GM19468 (cell line): Measurements from ENCODE around the gene AK5.

ENCODE experiments used
- ATAC-seq: cut with Tn5 transposase; IDR thresholded peaks from one replicate; pipeline ENCODE4 v1.9.1; 2021; ENCODE audit warnings: mild to moderate bottlenecking, moderate library complexity, moderate number of reproducible peaks; ENCODE audit not compliant: unreplicated experiment; ENCODE audit errors: extremely low read depth

AK5 gene

DNA sequence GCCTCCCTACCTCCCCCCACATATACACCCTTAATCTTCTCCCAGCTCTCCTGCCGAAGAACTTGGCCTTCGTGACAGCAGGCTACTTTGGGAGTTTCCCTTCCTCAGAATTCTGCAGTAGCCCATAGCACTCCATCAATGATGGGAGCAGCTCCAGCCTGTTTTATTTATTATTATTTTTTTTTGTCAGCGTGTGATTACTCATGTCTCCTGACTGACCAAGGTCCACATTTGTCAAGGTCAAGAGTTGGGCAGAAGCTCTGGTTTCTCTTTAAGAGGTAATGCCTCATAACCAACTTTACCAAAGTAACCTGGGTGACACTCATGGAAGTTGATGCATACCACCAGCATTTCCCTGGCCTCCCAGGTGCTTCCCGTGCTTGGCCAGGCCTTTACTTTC lies 275.2 kb downstream of the AK5 start:
- ATAC-seq = no peak

DNA sequence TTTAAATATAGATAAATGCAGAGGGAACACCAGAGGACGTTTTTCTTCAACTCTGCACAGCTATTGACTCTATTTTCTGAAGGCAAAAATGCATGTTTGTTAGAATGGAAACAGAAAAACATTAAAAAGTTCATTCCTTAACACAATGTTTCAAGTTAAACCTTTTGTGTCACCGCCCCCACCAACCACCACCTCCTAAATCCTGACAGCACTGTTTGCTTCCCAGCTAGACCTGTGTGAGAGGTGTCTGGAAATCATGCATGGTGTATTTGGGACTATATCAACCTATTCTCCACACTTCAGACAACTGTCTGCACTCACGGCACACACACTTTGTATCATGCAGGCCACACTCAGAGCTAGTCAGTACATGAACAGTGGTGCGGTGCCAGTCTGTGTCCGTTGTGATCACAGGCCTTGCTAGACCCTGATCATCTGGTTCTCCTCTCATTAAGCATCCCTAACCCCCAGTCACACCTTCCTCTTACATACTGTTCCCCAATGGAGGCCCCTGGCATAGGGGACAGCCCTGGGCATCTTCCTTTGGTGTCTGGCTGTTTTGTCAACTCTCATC lies 276.9 kb downstream of the AK5 start:
- no peak for ATAC-seq

DNA sequence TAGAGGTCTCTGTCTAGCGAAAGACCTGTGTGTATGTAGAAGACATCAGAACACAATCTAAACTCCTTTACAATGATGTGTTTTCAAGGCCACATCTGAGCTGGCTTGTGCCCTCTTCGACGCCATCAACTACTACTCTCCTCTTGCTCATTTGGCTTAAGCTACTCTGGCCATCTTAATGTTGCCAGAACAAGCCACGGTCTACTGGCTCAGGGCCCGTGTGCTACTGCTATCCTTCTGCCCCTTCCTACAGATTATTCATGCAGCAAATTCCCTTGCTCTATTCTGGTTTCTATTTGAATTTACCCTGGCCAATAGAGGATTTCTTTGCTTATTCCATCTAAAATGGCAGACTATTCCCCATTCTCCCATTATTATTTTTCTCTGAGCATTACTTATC lies 278.9 kb downstream of the AK5 start:
- ATAC-seq = no peak

DNA sequence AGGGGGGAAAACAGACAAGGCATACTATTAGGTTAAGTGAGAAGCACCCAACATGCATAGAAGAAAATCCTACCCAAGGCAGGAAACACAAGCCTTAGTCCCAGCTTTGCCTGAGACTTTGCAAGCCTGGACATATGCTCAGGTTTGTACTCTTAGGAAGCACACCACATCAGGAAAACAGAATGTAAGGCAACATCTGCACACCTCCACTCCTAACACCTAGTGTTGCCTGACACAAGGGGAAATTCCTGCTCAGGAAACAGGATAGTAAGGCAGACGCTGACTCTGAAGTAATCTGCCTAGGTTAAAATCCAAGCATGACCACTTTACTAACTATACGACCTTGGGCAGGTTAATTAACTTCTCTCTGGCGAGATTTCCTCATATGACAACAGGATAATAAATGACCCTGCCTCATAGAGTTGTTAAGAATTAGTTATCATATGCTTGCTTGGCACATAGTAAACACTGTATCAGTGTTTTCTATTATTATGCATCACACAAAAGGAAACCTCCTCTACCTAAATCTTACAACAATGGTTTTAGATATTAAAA lies 280.9 kb downstream of the AK5 start:
- no peak for ATAC-seq

DNA sequence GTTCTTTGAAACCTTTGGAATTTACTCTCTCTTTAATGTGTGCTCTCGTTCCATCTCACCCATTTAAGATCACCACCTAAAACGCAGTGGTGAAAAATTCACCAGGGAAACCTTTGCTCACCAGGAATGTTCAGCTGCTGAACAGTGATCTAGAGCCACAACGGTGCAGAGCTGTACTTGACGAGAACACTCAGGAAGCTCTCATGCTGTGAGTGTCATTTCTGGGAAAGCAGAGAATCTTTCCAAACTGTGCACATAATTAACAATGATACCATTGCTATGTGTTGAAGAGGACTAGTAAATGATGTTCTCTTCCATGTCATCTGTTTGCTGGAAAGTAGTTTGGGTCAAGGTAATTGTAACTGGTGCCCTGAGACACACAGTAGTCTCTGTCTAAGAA lies 283.5 kb downstream of the AK5 start:
- ATAC-seq = no peak

DNA sequence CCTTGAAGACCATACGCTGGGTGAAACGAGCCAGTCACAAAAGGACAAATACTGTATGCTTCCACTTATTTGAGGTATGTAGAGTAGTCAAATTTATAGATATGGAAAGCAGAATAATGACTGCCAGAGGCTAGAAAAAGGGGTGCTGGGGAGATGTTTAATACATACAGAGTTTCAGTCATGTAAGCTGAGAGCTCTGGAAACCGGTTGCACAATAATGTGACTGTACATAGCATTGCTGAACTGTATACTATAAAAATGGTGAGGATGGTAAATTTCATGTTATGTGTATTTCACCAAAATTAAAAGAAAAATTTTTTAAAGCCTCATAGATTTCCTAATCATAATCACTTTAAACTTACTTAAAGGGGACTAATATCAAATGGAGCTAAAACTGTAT lies 289.8 kb downstream of the AK5 start:
- ATAC-seq = no peak

DNA sequence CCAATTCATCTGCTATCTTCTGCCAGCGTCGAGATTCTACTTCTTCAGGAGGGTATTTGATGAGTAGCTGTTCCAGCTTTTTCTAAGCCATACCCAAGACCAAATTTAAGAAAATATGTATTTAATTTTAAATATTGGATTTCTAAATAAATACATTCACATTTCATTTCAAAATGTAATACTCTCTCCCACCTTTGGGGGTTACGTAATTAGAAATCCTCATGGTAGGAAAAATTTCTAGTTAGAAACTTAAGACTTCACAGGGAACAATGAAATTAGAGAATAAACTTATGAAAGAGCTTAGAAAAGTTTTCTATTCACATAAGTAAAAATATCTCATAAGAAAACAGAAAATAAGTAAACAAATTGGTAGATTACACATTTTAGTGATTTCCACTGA lies 297.7 kb downstream of the AK5 start:
- no peak for ATAC-seq

DNA sequence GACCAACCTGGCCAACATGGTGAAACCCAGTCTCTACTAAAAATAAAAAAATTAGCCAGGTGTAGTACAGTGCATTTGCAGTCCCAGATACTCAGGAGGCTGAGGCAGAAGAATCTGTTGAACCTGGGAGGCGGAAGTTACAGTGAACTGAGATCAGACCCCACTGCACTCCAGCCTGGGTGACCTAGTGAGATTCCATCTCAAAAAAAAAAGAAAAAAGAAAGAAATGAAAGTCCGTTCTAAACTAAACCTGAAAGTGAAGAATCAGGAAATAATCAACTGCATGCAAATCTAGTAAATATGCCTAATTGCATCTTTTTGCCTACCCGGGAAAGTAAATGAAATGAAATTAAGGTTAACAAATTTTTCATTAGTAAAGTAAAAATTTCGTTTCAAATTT lies 301.1 kb downstream of the AK5 start:
- ATAC-seq = no peak

DNA sequence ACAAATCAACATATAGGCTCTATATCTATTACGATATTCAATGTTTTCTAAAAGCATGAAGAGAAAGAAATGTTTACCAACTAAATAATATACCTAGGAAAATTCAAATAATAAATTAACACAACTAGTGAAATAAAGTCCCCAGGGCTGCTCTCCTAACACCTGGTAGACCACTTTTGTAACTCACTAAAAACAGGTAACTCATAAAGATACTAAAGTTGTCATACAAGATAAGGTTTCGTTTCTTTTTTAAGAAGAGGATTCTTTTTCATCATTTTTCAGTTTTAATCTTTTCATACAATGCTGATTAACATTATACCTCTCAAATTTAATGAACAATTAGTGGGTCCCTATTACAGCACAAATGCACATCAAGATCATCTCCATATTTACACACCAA lies 301.7 kb downstream of the AK5 start:
- ATAC-seq = no peak

DNA sequence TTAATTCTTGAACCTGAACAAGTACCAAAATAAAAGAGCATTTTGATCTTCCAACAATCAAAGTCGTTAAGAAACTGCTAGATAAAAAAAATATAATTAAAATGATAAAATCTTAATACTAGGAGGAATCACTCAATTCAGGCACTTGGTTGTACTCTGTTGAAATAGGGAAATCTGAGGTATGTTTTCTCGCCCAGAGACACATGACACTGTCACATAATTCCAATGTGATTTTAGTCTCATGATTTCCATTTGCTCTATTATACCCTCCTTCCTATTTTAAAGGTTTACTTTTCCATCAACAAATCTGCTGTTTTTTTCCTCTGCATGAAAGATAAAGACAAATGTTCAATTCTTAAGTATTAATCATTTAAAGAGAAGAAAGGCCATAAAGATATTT lies 303.1 kb downstream of the AK5 start:
- no peak for ATAC-seq

DNA sequence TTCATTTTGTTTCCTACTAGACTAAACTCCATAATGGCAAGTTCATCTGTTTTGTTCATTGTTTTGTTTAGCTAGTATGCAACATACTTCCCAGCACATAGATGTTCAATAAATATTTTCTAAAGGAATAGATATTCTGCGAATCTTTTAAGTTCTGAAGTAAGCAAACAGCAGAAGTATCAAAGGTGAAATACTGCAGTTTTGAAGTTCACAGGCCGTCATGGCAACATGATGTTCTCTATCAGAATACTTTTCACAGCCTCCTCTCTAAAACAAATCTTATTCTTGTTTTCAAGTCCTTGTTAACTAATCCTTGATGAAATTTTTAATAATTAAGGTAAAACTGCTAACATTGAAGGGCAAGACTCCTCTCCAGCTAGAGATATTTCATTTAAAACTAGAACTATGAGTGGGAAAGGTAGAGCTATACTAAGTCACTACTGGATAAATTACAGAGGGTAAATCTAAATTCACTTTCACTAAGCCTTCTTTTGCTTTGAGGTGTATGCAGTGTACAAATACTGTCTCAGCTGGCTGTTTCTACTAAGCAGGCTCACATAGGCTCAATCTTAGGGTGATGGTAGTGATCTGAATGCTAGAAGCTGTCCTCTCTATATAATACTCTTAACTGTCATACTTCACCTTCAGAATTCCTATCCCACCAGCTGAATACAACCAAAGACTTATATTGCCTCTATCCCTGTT lies 303.9 kb downstream of the AK5 start:
- ATAC-seq = no peak

DNA sequence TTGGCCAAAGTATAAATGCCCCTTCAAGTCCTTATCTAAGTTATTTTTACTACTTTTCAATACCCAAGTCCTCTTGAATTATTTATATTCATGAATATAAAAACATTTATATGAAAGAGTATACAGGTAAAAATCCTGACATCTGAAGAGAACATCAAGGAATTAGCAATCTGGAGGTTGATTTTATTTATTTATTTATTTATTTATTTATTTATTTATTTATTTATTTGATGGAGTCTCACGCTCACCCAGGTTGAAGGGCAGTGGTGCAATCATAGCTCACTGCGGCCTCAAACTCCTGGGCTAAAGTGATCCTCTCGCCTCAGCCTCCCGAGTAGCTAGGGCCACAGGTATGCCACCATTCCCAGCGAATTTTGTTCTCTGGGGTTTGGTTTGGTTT lies 307.4 kb downstream of the AK5 start:
- ATAC-seq = no peak

DNA sequence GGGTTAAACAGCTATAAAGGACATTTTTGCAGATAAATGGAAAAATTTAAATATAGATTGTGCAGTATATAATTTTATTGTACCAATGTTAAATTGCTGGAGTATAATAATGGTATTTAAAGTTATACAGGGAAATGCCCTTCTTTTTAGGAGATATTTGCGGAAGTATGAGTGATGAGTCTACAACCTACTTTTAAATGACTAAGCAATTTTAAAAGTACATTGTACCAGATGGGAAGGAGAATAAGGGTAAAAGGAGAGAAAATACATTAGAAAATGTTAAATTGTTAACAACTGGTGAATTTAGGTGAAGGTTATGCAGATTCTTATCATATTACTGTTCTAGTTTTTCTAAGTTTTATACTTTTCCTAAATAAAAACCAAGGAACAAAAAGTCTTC lies 308.8 kb downstream of the AK5 start:
- ATAC-seq = no peak

DNA sequence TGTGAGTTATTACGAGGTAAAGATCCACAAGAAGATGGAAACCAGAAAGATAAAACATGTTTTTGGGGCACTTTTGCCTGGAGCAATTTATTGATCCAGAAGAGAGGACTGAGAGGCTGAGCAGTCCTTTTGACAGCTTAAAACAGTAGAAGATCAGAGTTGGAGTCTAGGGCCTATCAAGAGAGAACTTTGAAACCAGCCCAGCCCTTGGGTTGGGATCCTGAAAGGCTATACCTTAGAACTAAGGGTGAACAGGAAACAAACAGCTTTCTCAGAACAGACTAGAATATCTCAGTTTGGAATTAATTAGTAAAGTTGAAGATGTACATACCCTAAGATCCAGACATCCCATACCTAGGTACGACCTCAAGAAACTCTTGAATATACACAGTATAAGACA lies 311.1 kb downstream of the AK5 start:
- ATAC-seq = no peak

DNA sequence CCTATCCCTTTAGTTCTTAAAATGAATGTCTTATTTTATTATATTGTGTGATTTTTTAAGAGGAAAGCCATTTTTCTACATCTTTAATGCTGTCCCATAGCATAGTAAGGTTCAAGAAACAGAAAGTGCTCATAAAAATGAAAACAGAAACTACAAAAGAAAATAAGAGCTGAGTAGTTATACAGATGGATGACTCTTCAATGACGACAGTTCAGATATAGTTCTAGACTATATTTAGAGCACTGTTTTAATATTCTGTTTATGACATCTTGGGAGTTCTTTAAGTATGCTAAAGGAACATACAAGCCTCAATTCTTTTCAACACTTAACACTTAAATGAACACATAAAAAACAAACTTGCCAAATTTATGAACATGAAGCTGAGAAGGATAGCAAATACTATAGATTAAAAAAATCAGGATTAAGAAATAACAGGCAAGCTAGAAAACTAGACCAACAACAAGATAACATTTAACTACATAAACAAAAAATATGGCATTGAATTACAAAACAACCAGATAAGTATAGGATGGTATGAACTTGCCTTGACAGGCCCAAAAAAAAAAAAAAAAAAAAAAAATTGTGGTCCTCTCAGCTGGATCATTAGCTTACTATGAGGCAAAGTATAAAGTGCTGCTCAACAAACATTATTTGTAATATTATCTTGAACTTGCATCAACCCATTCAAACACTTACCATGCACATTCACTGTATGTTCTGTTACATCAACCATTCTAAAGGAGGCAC lies 312.7 kb downstream of the AK5 start:
- peak; percentile 89 for ATAC-seq

DNA sequence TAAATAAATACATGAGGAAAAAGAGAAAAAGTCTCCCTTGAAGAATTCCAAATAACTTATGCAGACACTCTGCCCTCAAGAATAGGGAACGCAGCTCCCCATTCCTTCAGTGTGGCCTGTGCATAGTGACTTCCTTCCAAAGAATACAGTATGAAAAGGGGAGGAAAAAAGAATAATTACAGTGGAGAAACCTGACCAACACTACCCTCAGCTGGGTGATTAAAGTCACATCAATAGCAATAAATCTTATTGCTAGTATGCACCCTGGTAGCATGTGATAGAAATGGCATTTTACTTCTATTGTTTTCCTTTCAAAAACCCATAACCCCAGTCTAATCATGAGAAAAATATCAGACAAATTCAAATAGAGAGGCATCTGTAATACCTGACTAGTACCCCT lies 315.5 kb downstream of the AK5 start:
- ATAC-seq = no peak

DNA sequence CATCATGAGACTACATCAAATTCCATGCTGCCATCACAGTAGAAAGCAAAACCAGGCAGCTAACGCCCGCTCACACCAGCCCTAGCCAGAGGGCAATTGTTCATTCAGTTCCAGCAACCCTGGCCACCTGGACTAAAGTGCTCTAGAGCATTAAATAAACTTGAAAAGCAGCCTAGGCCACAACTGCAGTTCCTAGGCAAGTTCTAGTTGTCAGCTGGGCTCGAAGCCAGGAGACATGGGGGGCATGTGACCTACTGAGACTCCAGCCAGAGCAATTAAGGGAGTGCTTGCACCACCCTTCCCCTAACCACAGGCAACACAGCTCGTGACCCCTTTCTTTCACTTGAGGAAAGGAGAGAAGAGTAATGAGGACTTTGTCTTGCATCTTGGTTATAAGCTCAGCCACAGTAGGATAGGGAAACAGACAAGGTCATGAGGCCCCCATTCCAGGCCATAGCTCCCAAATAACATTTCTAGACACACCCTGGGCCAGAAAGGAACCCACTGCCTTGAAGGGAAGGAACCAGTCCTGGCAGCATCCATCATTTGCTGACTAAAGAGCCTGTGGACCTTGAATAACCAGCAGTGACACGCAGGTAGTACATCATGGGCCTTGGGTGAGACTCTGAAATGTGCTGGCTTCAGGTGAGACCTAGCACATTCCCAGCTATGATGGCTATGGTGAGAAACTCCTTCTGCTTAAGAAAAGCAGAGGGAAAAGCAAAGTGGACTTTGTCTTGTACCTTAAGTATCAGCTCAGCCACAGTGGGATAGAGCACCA lies 323.6 kb downstream of the AK5 start:
- ATAC-seq = no peak

DNA sequence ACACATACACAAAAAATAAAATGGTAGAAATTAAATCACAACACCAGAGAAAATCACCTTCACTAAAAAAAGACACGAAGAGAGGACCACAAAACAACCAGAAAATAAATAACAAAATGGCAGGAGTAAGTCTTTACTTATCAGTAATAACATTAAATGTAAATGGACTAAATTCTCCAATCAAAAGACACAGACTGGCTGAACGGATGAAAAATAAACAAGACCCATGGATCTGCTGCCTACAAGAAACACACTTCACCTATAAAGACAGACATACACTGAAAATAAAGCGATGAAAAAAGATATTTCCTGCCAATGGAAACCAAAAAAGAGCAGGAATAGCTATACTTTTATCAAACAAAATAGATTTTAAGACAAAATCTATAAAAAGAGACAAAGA lies 327.1 kb downstream of the AK5 start:
- no peak for ATAC-seq
